ENCODE measurements around the gene AMACR.

GRCh38 chr5:34041247-34041972 is 33.6 kb upstream of the AMACR start:
- TF ChIP-seq CTCF (conservative IDR thresholded peaks at IDR 0.05; ENCODE audit: low read depth, low read length) (no peak), EZH2 (IDR thresholded peaks at IDR 0.05; ENCODE audit: low read length, unreplicated experiment) (no peak), EZH2phosphoT487 (IDR thresholded peaks at IDR 0.05; ENCODE audit: borderline replicate concordance, low read length) (no peak)

All from PC-3 (cell line).